NCI-H128 (cell line): Measurements from ENCODE around the gene PHLDA2.

Source experiments
- DNase-seq: peaks from one replicate; lab custom pipeline; 2025; ENCODE audit not compliant: unreplicated experiment; lab: John Stamatoyannopoulos, UW

The PHLDA2 gene

DNA sequence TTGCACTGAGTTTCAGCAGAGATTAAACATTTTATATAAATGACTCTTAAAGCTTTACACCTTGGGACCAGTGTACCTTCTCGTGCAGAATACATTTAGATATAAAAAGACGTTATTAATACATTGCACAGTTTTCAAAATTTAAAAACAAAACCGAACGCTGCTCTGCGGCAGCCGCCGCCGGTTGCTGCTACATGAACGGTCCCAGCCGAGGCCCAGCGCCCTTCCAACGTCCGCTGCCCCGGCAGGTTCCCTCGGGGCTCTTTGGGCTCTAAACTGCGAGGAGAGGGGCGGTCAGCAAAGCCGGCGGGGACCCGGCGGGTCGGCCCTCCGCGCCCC is 45.6 kb downstream of the PHLDA2 start:
- no peak for DNase-seq

GRCh38 chr11:2882396-2883110 is 46.7 kb downstream of the PHLDA2 start:
- DNase-seq, result no peak

GRCh38 chr11:2881981-2882375 is 47.2 kb downstream of the PHLDA2 start:
- no peak for DNase-seq

GRCh38 chr11:2881076-2881980 is 47.9 kb downstream of the PHLDA2 start:
- DNase-seq, result no peak

DNA sequence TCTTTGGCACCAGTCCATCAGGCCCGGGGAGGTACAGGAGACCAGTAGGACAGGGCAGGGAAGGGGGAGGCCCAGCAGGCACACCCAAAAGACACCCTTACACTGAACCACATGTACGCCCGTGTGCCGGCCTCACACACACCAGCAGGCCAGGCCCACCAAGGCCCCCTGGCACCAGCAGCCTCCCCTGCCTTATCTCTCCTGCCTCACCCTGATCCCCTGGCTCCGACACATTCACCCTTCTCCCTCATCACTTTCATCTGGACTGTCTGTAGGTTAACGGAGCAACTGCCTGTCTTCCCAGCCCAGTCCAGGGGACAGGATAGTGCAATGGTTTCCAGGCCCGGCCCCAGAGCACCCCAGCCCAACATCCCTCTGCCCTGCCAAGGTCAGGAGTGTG is 48.6 kb downstream of the PHLDA2 start:
- DNase-seq, result no peak

DNA sequence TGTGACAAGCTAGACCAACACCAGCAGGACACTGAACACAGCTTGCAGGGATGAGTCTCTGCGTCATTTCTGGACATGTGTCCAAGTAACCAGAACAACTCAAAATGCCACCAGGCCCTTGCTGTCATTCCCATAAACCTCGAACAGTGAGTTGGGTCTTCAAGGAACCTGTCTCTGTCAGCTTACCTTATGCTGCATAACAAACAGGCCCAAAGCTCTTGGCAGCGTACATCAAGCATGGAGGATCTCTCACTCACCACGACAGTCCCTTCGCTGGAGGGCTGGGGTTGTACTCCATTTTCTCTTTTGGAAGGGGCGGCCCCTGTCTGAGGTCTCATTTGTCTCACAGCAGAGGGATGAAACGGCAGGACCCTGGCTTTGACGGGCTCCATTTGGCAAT is 50.4 kb downstream of the PHLDA2 start:
- DNase-seq, result no peak
